Testis (tissue), 2 donors: Measurements from ENCODE around the gene TTC7B.

Experiments
- POLR2A ChIP-seq: fragments of 450-650 bp; IDR thresholded peaks from one replicate; pipeline ENCODE4 v1.6.1; 2017; ENCODE audit warnings: antibody characterized with exemption, mild to moderate bottlenecking, moderate library complexity
- TF ChIP-seq, protein P1 (sequence below), 3 experiments: fragments of 450-650 bp in 2 of 3; fragments of 200-600 bp in 1 of 3; sonication (generic) in 1 of 3; IDR thresholded peaks; one replicate each; pipeline ENCODE4 v1.5.1; 2016 to 2019; ENCODE audit warnings: antibody characterized with exemption in 3 of 3, mild to moderate bottlenecking in 2 of 3, moderate library complexity in 1 of 3

- TF ChIP-seq, protein P1, sequence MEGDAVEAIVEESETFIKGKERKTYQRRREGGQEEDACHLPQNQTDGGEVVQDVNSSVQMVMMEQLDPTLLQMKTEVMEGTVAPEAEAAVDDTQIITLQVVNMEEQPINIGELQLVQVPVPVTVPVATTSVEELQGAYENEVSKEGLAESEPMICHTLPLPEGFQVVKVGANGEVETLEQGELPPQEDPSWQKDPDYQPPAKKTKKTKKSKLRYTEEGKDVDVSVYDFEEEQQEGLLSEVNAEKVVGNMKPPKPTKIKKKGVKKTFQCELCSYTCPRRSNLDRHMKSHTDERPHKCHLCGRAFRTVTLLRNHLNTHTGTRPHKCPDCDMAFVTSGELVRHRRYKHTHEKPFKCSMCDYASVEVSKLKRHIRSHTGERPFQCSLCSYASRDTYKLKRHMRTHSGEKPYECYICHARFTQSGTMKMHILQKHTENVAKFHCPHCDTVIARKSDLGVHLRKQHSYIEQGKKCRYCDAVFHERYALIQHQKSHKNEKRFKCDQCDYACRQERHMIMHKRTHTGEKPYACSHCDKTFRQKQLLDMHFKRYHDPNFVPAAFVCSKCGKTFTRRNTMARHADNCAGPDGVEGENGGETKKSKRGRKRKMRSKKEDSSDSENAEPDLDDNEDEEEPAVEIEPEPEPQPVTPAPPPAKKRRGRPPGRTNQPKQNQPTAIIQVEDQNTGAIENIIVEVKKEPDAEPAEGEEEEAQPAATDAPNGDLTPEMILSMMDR (IDR thresholded peaks at IDR 0.05): no peak
- TF ChIP-seq POLR2A: no peak
Measured at GRCh38 chr14:90539996-90540395, 276.2 kb downstream of the TTC7B start.
